ENCODE measurements around the gene PROKR2. TPM values are rescaled to one million over a fixed set of nuclear protein-coding genes. Genes with fewer than 3 reads are reported as not detected.

PROKR2 gene
- polyA plus RNA-seq, 1 of the 3 experiments (the other 2 are of a cell fraction), result 0.13 TPM

DNA sequence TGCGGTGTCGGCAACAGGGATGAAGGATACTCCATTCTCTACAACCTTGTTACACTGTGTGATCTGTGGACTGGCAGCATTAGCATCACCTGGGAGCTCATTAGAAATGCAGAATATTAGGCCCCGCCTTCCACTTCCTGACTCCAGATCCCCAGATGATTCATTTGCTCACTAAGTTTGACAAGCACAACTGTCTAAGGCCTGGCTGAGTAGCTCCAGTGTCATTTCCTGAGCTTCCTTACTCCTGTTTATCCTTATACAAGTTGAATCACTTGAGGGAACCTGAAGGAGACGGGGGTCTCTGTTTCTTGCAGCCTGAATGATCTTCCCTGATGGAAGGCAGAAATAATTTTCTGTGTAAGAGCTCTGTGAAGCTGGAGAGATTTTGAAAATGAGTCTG is 32.7 kb upstream of the PROKR2 start:
- ChIA-PET CTCF (interaction anchor here (1.4 kb wide), 2 partner anchors 33 to 99 kb away, joined by 4 to 5 read pairs; partner anchors contain the start of gene PROKR2), POLR2A (no interaction called here)
- H3K36me3 ChIP-seq (replicated peaks in 1 of 2; ENCODE audit: control insufficient read depth in 1 of 2, insufficient read depth in 2 of 2, low read length in 1 of 2), result no peaks in the 10 kb centered on the region
- no peak overlapping the region for H3K27ac ChIP-seq (ENCODE audit: low read depth in 2 of 2, low read length in 1 of 2)
- H2AFZ ChIP-seq (ENCODE audit: low read depth), result no peak overlapping the region
- H3K4me2 ChIP-seq, result no peak overlapping the region
- H3K9ac ChIP-seq, result no peak overlapping the region
- H3K27me3 ChIP-seq (ENCODE audit: insufficient read depth), result no peaks in the 10 kb centered on the region
- no peaks in the 10 kb centered on the region for H4K20me1 ChIP-seq (ENCODE audit: insufficient read depth)
- no peaks in the 10 kb centered on the region for H3K9me3 ChIP-seq
- DNase-seq, result no peak
- no peak overlapping the region for H3K4me3 ChIP-seq (ENCODE audit: low read depth in 2 of 2, low read length in 1 of 2)
- TF ChIP-seq, protein P1, sequence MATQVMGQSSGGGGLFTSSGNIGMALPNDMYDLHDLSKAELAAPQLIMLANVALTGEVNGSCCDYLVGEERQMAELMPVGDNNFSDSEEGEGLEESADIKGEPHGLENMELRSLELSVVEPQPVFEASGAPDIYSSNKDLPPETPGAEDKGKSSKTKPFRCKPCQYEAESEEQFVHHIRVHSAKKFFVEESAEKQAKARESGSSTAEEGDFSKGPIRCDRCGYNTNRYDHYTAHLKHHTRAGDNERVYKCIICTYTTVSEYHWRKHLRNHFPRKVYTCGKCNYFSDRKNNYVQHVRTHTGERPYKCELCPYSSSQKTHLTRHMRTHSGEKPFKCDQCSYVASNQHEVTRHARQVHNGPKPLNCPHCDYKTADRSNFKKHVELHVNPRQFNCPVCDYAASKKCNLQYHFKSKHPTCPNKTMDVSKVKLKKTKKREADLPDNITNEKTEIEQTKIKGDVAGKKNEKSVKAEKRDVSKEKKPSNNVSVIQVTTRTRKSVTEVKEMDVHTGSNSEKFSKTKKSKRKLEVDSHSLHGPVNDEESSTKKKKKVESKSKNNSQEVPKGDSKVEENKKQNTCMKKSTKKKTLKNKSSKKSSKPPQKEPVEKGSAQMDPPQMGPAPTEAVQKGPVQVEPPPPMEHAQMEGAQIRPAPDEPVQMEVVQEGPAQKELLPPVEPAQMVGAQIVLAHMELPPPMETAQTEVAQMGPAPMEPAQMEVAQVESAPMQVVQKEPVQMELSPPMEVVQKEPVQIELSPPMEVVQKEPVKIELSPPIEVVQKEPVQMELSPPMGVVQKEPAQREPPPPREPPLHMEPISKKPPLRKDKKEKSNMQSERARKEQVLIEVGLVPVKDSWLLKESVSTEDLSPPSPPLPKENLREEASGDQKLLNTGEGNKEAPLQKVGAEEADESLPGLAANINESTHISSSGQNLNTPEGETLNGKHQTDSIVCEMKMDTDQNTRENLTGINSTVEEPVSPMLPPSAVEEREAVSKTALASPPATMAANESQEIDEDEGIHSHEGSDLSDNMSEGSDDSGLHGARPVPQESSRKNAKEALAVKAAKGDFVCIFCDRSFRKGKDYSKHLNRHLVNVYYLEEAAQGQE (IDR thresholded peaks at IDR 0.05; ENCODE audit: low read depth, low read length), result no peak
- TF ChIP-seq RAD21 (IDR thresholded peaks at IDR 0.05; ENCODE audit: low read length) (no peak), FOXM1 (IDR thresholded peaks at IDR 0.05; ENCODE audit: low read depth) (no peak), ELF1 (IDR thresholded peaks at IDR 0.05) (no peak), EP300 (IDR thresholded peaks at IDR 0.05; ENCODE audit: borderline replicate concordance in 1 of 2, low read depth in 1 of 2, low read length in 1 of 2) (no peak), NFIC (IDR thresholded peaks at IDR 0.05; ENCODE audit: borderline replicate concordance) (no peak), RCOR1 (IDR thresholded peaks at IDR 0.05; ENCODE audit: low read length) (no peak), TAF1 (IDR thresholded peaks at IDR 0.05; ENCODE audit: borderline replicate concordance, low read depth, low read length) (no peak), RXRA (IDR thresholded peaks at IDR 0.05; ENCODE audit: borderline replicate concordance, low read depth) (no peak)
- H3K4me1 ChIP-seq (ENCODE audit: control insufficient read depth in 1 of 2, insufficient read depth in 2 of 2, low read depth in 1 of 2, low read length in 1 of 2), result peaks cover 2 to 3% of the 10 kb centered on the region in 2 experiments; a peak in 2 of 4 replicates
- H3K9me2 ChIP-seq, result no peaks in the 10 kb centered on the region
- WGBS (ENCODE audit: low lambda C conversion rate), result 72% methylated on average over 4 of the region's 4 CpGs
- peaks cover 8% of the 10 kb centered on the region for H3F3A ChIP-seq (replicated peaks; ENCODE audit: insufficient read depth)
- no peaks in the 10 kb centered on the region for H3K79me2 ChIP-seq (ENCODE audit: insufficient read depth)

DNA sequence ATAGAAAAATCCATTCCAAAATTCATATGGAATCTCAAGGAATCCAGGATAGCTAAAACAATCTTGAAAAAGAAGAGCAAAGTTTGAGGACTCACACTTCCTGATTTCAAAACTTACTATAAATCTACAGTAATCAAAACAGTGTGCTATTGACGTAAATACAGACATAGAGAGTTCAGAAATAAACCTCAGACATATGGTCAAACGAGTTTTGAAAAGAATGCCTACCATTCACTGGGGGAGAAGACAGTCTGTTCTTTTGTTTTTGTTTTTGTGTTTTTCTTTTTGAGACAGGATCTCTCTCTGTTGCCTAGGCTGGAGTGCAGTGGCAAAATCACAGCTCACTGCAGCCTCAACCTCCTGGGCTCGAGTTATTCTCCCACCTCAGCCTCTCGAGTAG is 25.3 kb upstream of the PROKR2 start:
- no peak for DNase-seq
- H3K79me2 ChIP-seq (ENCODE audit: insufficient read depth), result no peaks in the 10 kb centered on the region
- no peaks in the 10 kb centered on the region for H3K4me1 ChIP-seq (ENCODE audit: control insufficient read depth in 1 of 2, insufficient read depth in 2 of 2, low read depth in 1 of 2, low read length in 1 of 2)
- H3K9ac ChIP-seq, result no peak overlapping the region
- H4K20me1 ChIP-seq (ENCODE audit: insufficient read depth), result no peaks in the 10 kb centered on the region
- no peaks in the 10 kb centered on the region for H3K36me3 ChIP-seq (replicated peaks in 1 of 2; ENCODE audit: control insufficient read depth in 1 of 2, insufficient read depth in 2 of 2, low read length in 1 of 2)
- no peaks in the 10 kb centered on the region for H3K9me2 ChIP-seq
- H3K4me2 ChIP-seq, result no peak overlapping the region
- no peak overlapping the region for H2AFZ ChIP-seq (ENCODE audit: low read depth)
- no peak overlapping the region for H3K4me3 ChIP-seq (ENCODE audit: low read depth in 2 of 2, low read length in 1 of 2)
- H3K27me3 ChIP-seq (ENCODE audit: insufficient read depth), result no peaks in the 10 kb centered on the region
- ChIA-PET POLR2A (no interaction called here), CTCF (no interaction called here)
- WGBS (ENCODE audit: low lambda C conversion rate), result 5% methylated on average over 4 of the region's 4 CpGs
- H3K9me3 ChIP-seq, result 0 out of 2 replicates have a peak, but pooled peaks cover 7% of the 10 kb centered on the region
- H3F3A ChIP-seq (replicated peaks; ENCODE audit: insufficient read depth), result no peaks in the 10 kb centered on the region
- H3K27ac ChIP-seq (ENCODE audit: low read depth in 2 of 2, low read length in 1 of 2), result no peak overlapping the region
- TF ChIP-seq RXRA (IDR thresholded peaks at IDR 0.05; ENCODE audit: borderline replicate concordance, low read depth) (no peak), NRF1 (IDR thresholded peaks at IDR 0.05; ENCODE audit: low read depth, low read length) (no peak), RCOR1 (IDR thresholded peaks at IDR 0.05; ENCODE audit: low read length) (no peak), YY1 (IDR thresholded peaks at IDR 0.05; ENCODE audit: low read depth) (no peak), RFX5 (IDR thresholded peaks at IDR 0.05; ENCODE audit: low read length) (no peak), FOXM1 (IDR thresholded peaks at IDR 0.05; ENCODE audit: low read depth) (no peak), MEF2A (IDR thresholded peaks at IDR 0.05; ENCODE audit: borderline replicate concordance, low read depth) (no peak), NFIC (IDR thresholded peaks at IDR 0.05; ENCODE audit: borderline replicate concordance) (no peak), FOXJ3 (CRISPR knock-in tag; IDR thresholded peaks at IDR 0.05) (no peak), TAF1 (IDR thresholded peaks at IDR 0.05; ENCODE audit: borderline replicate concordance, low read depth, low read length) (no peak), POLR2AphosphoS5 (IDR thresholded peaks at IDR 0.05; ENCODE audit: low read depth, low read length) (no peak), ELF1 (IDR thresholded peaks at IDR 0.05) (no peak)
- TF ChIP-seq, protein P2, sequence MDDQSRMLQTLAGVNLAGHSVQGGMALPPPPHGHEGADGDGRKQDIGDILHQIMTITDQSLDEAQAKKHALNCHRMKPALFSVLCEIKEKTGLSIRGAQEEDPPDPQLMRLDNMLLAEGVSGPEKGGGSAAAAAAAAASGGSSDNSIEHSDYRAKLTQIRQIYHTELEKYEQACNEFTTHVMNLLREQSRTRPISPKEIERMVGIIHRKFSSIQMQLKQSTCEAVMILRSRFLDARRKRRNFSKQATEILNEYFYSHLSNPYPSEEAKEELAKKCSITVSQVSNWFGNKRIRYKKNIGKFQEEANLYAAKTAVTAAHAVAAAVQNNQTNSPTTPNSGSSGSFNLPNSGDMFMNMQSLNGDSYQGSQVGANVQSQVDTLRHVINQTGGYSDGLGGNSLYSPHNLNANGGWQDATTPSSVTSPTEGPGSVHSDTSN (IDR thresholded peaks at IDR 0.05), result no peak
- TF ChIP-seq, protein P3, sequence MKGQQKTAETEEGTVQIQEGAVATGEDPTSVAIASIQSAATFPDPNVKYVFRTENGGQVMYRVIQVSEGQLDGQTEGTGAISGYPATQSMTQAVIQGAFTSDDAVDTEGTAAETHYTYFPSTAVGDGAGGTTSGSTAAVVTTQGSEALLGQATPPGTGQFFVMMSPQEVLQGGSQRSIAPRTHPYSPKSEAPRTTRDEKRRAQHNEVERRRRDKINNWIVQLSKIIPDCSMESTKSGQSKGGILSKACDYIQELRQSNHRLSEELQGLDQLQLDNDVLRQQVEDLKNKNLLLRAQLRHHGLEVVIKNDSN (IDR thresholded peaks at IDR 0.05; ENCODE audit: borderline replicate concordance, low read depth), result no peak
- TF ChIP-seq, protein P4, sequence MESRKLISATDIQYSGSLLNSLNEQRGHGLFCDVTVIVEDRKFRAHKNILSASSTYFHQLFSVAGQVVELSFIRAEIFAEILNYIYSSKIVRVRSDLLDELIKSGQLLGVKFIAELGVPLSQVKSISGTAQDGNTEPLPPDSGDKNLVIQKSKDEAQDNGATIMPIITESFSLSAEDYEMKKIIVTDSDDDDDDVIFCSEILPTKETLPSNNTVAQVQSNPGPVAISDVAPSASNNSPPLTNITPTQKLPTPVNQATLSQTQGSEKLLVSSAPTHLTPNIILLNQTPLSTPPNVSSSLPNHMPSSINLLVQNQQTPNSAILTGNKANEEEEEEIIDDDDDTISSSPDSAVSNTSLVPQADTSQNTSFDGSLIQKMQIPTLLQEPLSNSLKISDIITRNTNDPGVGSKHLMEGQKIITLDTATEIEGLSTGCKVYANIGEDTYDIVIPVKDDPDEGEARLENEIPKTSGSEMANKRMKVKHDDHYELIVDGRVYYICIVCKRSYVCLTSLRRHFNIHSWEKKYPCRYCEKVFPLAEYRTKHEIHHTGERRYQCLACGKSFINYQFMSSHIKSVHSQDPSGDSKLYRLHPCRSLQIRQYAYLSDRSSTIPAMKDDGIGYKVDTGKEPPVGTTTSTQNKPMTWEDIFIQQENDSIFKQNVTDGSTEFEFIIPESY (IDR thresholded peaks at IDR 0.05; ENCODE audit: borderline replicate concordance, low read depth), result no peak
- TF ChIP-seq, protein P5, sequence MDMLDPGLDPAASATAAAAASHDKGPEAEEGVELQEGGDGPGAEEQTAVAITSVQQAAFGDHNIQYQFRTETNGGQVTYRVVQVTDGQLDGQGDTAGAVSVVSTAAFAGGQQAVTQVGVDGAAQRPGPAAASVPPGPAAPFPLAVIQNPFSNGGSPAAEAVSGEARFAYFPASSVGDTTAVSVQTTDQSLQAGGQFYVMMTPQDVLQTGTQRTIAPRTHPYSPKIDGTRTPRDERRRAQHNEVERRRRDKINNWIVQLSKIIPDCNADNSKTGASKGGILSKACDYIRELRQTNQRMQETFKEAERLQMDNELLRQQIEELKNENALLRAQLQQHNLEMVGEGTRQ (IDR thresholded peaks at IDR 0.05; ENCODE audit: borderline replicate concordance, low read depth, low read length), result no peak

Measured in SK-N-SH (cell line).